Right kidney (tissue), 1 donor: ENCODE measurements around the gene PICALM.
"Not testable (repeated sequence)": the region's sequence is repeated elsewhere in the genome, so short reads cannot be mapped to it uniquely, and the experiment has no call there.

Experiments
- DNase-seq: peaks from one replicate; pipeline ENCODE4 v3.0.0-alpha.2; 2016

Gene PICALM

GRCh38 chr11:85977751-85978160 is 91.1 kb downstream of the PICALM start:
- DNase-seq, result no peak

DNA sequence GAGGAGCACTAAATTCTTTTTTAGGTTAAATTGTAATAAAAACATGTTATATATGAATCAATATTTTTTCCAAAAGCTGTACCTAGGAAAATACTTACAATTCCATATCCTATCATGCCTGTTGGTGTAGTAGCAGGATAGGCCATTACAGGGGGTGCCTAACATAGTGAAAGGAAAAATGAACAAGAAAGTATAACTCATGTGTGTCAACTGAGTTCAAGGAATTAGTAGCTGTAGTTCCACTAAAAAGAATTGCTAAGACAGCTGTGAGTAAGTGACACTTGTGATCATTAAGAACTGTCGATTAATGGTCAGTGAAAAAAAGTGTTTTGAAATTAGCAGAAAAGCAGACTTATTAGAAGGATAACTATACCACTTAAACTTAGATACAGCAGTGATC is 92.4 kb downstream of the PICALM start:
- no peak for DNase-seq

GRCh38 chr11:85974122-85974521 is 94.8 kb downstream of the PICALM start:
- DNase-seq, result no peak

- DNase-seq, result no peak
Observed at GRCh38 chr11:85970593-85970992, 98.3 kb downstream of the PICALM start.

DNA sequence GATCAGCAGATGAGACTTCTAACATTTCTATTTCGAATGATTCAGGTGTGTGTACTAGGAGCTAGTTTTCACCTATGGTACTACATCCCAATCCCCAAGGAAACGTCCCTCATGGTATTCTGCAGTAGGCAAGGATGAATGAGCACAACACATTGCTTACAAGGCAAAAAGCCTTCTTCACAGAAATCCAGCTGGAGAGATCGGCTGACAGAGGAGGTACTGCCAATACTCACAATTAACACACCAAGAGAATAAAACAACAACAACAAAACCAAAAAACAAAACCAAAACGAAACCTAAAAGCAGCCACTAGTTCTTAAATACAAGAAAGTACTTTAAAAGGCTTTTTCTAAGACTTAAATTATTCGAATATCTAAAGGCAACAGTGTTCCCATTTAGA is 101.4 kb downstream of the PICALM start:
- DNase-seq, result no peak

GRCh38 chr11:85965202-85965601 is 103.7 kb downstream of the PICALM start:
- DNase-seq, result no peak

DNA sequence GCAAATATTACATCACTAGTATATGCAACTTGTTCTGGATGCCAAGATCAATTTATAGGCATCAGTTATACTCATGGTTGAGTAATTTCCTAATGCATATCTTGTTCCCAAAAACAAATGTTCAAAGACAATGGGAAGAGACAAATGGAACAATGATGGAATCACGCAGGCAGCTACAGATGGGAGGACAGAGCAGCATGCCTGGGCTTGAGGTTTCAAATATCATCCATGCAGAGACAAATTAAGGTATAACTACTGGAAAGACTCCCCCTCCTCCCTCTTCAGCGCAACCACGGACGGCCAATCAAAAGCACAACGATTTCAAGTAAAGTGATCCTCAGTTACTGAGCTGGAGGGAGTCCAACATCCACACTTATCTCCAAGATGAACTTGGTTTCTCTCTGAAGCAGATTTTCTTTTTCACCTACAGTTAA is 106.9 kb downstream of the PICALM start:
- peak; percentile 25 for DNase-seq

GRCh38 chr11:85961130-85961529 is 107.8 kb downstream of the PICALM start:
- DNase-seq, result no peak

DNA sequence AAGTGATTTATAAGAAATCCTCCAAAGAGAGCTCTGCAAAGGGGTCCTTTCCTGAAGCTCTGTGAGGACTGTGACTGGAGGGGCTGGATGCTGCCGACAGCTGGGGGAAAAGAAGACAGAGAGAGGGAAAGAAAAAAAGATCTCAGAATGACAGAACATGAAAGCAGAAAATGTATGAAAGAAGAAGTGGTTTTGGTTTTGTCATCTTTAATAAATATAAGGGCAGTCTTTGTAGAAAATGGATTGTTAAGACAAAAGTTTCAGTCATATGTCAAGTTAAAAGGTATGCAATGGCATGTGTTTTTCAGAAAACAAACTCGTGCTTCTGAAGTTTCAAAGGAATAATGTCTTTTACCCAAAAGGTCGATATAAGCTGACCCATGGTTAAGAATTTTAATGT is 108.2 kb downstream of the PICALM start:
- DNase-seq, result no peak

GRCh38 chr11:85955531-85955930 is 113.4 kb downstream of the PICALM start:
- DNase-seq, result no peak

DNA sequence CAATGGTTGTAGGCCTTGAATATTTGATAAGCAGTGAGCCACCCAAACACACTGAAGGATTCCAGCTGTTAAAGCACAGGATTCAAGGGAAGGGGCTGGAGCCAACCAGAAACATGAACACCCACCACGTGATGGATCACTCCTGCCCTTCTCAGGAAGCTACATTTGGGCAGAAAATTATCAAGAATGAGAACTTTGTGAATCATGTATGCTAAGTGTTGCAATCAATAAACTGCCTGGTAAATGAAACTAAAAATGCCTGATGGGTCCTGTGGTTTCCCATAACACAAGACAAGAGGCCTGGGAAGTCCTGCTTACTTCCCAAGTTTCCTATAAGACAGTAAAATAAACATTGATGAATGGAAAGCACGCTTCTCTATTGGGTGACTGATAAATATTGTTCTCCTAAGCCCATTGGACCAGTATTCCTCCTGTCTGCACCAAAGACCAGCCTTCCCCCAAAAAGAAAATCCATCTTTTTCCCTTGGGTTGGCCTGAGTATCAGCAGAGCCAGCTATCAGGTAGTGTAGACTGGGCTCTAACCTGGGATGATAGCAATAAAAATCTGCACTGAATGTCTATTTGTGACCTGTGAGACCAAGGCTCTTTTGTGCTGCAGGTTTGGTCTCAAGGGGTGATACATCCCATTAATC is 115.3 kb downstream of the PICALM start:
- no peak for DNase-seq

- not testable (repeated sequence) for DNase-seq
Observed at GRCh38 chr11:85952108-85952485, 116.8 kb downstream of the PICALM start.

GRCh38 chr11:85951428-85952107 is 117.3 kb downstream of the PICALM start:
- no peak for DNase-seq

- DNase-seq, result no peak
Observed at GRCh38 chr11:85951049-85951405, 117.9 kb downstream of the PICALM start.

- no peak for DNase-seq
Observed at GRCh38 chr11:85950317-85951048, 118.4 kb downstream of the PICALM start.

DNA sequence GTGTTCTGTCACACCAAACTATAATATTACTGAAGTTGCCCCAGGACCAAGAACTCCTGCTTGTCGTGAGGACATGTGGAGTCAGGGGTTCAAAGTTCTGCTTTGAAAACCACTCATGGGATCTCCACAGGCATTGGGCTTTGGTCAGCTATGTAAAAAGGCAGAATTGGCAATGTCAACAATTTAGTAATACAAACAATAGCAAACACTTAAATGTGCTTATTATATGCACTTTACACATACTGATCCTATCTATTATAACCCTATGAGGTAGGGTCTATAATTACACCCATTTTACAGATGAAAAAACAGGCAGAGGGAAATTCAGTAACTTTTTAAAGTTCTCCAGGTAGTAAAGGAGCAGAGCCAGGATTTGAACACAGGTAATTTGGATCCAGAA is 119.1 kb downstream of the PICALM start:
- no peak for DNase-seq

DNA sequence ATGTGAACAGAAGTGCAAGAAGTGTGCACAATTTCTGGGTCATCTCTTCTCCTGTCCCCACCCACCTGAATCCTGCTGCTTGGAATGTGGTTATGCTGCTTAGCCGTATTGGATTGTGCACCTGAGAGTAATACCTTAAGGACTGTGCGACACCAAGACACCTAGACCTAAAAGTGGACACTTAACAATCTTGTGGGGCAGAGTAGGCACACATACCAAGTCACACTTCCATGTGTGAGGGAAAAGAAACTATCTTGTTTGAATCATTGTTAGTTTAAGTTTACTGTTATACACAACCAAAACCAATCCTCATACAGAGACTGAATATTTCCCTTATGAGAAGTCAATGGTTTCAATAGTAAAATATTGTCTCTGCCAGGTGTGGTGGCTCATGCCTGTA is 120.0 kb downstream of the PICALM start:
- no peak for DNase-seq

DNA sequence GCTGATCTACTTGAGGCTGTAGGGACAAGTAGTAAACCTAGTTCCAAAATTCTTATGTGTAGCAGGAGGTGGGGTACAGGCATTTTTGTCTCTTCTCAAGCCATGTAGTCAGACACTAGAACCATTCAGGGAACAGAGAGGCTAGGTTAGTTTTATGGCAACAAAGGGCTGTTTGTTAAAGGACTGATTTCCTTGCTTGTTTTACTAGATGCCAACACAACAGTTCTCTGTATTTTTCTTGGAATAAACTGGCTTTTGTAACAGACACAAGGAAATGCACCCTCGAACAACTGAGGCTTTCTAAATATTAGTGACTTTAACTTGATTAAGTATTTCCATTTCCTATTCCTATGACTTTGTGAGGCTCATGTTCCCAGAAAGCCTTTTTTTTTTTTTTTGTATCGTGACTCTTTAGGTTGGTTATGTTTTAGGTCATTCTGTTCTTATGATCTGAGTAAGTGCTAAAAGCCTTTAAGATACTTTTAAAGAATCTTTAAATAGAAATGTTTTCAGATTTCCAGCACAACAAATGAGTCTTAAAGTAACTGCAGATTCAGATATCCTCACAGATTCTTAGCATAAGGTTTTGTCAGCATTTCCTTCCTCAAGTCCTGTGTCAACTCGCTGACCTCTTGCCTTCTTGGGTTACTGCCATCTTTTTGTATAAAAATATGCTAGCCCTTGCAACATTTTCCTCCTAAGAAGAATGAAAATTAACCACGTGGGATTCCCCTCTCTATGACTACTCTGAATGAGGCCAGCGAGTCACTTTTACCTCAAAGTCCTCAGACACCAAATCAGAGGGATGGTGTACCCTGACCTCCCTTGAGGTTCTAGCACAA is 121.2 kb downstream of the PICALM start:
- no peak for DNase-seq

- DNase-seq, result no peak
Observed at GRCh38 chr11:85946221-85946620, 122.7 kb downstream of the PICALM start.

- DNase-seq, result no peak
Observed at GRCh38 chr11:85945788-85946187, 123.1 kb downstream of the PICALM start.

DNA sequence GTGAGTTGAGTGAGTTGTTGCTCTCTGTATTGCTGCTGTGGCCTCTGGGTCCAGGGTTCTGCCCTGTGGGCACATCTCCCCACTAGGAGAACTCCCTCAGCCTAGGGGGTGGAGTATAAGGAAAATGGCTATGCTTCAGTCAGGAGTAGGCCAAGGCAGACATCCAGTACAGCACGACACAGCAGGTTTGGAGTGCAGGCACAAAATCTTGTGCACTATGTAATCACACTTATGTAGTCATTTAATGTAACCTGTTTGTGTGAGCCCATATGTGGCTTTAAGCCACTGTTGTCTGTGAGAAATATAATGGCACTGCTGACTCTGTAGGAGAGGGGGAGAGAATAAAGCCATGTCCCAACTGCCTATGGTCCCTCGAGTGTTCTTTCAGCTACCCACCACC is 123.6 kb downstream of the PICALM start:
- DNase-seq, result no peak

DNA sequence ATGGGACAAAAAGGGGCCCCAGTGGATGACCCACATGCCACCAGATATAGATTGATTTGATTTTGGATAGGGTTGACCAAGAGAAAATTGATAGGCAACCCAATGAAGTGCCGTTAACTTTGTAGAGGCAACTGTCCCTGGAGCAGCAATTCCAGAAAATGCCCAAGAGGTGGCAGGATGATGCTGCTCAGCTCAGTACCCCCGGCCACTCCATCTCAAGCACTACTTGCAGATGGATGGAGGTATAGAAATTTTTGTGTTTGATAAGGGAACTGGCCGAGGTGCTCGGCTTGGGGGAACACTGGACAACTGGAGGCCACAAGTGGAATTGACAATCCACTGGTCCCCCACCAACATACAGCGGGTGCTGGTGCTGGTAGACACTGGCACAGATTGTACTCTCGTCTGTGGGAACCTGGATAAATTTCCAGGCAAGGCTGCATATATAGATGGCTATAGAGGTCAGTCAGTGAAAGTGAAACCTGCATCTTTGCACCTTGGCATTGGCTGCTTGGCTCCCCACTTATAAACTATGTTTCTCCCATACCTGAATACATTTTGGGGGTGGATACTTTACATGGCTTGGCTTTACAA is 127.4 kb downstream of the PICALM start:
- DNase-seq, result no peak
